Caco-2 (cell line): Measurements from ENCODE around the gene ARL4A. TPM values are rescaled to one million over a fixed set of nuclear protein-coding genes. Genes with fewer than 3 reads are reported as not detected.

Source experiments
- BruUV-seq: library from RNA; stranded (reverse); fragments of 400-500 nt; replicated peaks from 2 replicates; lab custom pipeline; 2021; lab: Mats Ljungman, UMichigan
- CTCF ChIA-PET: fragments of 300-600 bp; sonication (Branson Sonifier 250); formaldehyde crosslinking; loops from one replicate; lab custom pipeline; 2022; ENCODE audit warnings: antibody characterized with exemption; lab: Charles Lee
- POLR2A ChIA-PET: fragments of 300-600 bp; sonication (Branson Sonifier 250); formaldehyde crosslinking; loops from one replicate; lab custom pipeline; 2022; ENCODE audit warnings: antibody characterized with exemption; lab: Charles Lee
- DNase-seq, 2 experiments: peaks; one replicate each; pipeline versions ENCODE4 v3.0.0 to v3.0.0-alpha.2; 2020 to 2022
- H3K27me3 ChIP-seq: replicated peaks from 2 replicates; pipeline ENCODE4 v1.6.0; 2011; ENCODE audit warnings: low read length; ENCODE audit not compliant: control insufficient read depth, insufficient read depth
- H3K36me3 ChIP-seq: 2 replicates; pipeline ENCODE4 v1.5.1; 2011; ENCODE audit warnings: low read length; ENCODE audit not compliant: control insufficient read depth, insufficient read depth
- H3K4me1 ChIP-seq: fragments of 250-450 bp; sonication (Bioruptor Pico); 2 replicates; pipeline ENCODE4 v1.5.1; 2020; ENCODE audit warnings: mild to moderate bottlenecking
- H3K4me3 ChIP-seq: 2 replicates; pipeline ENCODE4 v1.5.1; 2011; ENCODE audit warnings: low read depth, mild to moderate bottlenecking, control low read depth, low read length
- H3K9me3 ChIP-seq: fragments of 250-450 bp; sonication (Bioruptor Pico); 2 replicates; pipeline ENCODE4 v1.5.1; 2020; ENCODE audit warnings: mild to moderate bottlenecking, moderate library complexity
- H3K27ac Mint-ChIP-seq: one replicate; pipeline ENCODE4 v1.8.0; 2022; ENCODE audit warnings: mixed read lengths; ENCODE audit not compliant: unreplicated experiment
- H3K27me3 Mint-ChIP-seq: one replicate; pipeline ENCODE4 v1.8.0; 2022; ENCODE audit warnings: mixed read lengths; ENCODE audit not compliant: insufficient read depth, unreplicated experiment
- H3K36me3 Mint-ChIP-seq: one replicate; pipeline ENCODE4 v1.8.0; 2022; ENCODE audit warnings: mild to moderate bottlenecking, mixed read lengths; ENCODE audit not compliant: insufficient read depth, unreplicated experiment
- H3K4me1 Mint-ChIP-seq: one replicate; pipeline ENCODE4 v1.8.0; 2022; ENCODE audit warnings: low read depth, mixed read lengths; ENCODE audit not compliant: unreplicated experiment
- H3K4me3 Mint-ChIP-seq: one replicate; pipeline ENCODE4 v1.8.0; 2022; ENCODE audit warnings: mild to moderate bottlenecking, moderate library complexity, mixed read lengths; ENCODE audit not compliant: unreplicated experiment
- H3K9me3 Mint-ChIP-seq: one replicate; pipeline ENCODE4 v1.8.0; 2022; ENCODE audit warnings: mixed read lengths; ENCODE audit not compliant: unreplicated experiment
- CTCF ChIP-seq, 2 experiments: fragments of 200-600 bp in 1 of 2; IDR thresholded peaks; 1 replicate in 1 of 2; 2 replicates in 1 of 2; pipeline versions ENCODE4 v1.5.1 to v1.8.0; 2011 to 2022; ENCODE audit warnings: antibody characterized with exemption in 1 of 2, control low read depth in 1 of 2, inconsistent platforms in 1 of 2, low read depth in 1 of 2, low read length in 1 of 2, mild to moderate bottlenecking in 1 of 2, moderate library complexity in 1 of 2; ENCODE audit not compliant: insufficient read depth in 1 of 2, severe bottlenecking in 1 of 2, unreplicated experiment in 1 of 2
- intact Hi-C: fragments of 100-400 bp; cut with micrococcal nuclease; formaldehyde crosslinking; loops from one replicate; pipeline ENCODE4 v1.10.0; 2022; ENCODE audit not compliant: unreplicated experiment
- total RNA-seq: library from RNA; stranded (reverse); gene quantifications from 2 replicates; pipeline ENCODE4 v1.2.3, GENCODE V29; 2022

ARL4A gene
- total RNA-seq, 1 experiment from 2014 or later: 40.6 TPM

GRCh38 chr7:12716134-12716681 lies 28.8 kb downstream of the ARL4A start:
- ChIA-PET CTCF (interaction anchor here (1.2 to 1.3 kb wide), 2 partner anchors 10 to 29 kb away, joined by 5 to 15 read pairs; partner anchors contain the start of gene ARL4A), POLR2A (interaction anchor here (0.6 to 1.1 kb wide), 2 partner anchors 29 to 69 kb away, joined by 3 to 9 read pairs; partner anchors contain the start of gene ARL4A)
- TF ChIP-seq CTCF (IDR thresholded peaks at IDR 0.05; ENCODE audit: insufficient read depth in 1 of 2, low read depth in 1 of 2, low read length in 1 of 2, severe bottlenecking in 1 of 2, unreplicated experiment in 1 of 2): no peak
- peak overlapping the region; percentile 81 for H3K27ac Mint-ChIP-seq
- Histone ChIP-seq H3K4me1 (peaks cover 12% of the 10 kb centered on the region), H3K9me3 (no peaks in the 10 kb centered on the region), H3K4me3 (no peak overlapping the region), H3K36me3 (no peaks in the 10 kb centered on the region), H3K27me3 (no peaks in the 10 kb centered on the region)
- H3K4me1 Mint-ChIP-seq: peaks cover 20% of the 10 kb centered on the region
- H3K9me3 Mint-ChIP-seq: no peaks in the 10 kb centered on the region
- DNase-seq: no peak
- BruUV-seq: no TSS peak
- no peaks in the 10 kb centered on the region for H3K36me3 Mint-ChIP-seq
- H3K27me3 Mint-ChIP-seq: no peaks in the 10 kb centered on the region
- intact Hi-C loops: no loop called here
- H3K4me3 Mint-ChIP-seq: no peak overlapping the region

- ChIA-PET CTCF (no interaction called here), POLR2A (no interaction called here)
- intact Hi-C loops: no loop called here
- Mint-ChIP-seq H3K27me3 (no peaks in the 10 kb centered on the region), H3K9me3 (no peaks in the 10 kb centered on the region), H3K36me3 (no peaks in the 10 kb centered on the region), H3K4me3 (no peak overlapping the region), H3K4me1 (peaks cover 20% of the 10 kb centered on the region), H3K27ac (no peak overlapping the region)
- Histone ChIP-seq H3K4me3 (no peak overlapping the region), H3K9me3 (no peaks in the 10 kb centered on the region), H3K27me3 (no peaks in the 10 kb centered on the region), H3K36me3 (no peaks in the 10 kb centered on the region), H3K4me1 (peaks cover 12% of the 10 kb centered on the region)
- DNase-seq: no peak
- TF ChIP-seq CTCF (IDR thresholded peaks at IDR 0.05; ENCODE audit: insufficient read depth in 1 of 2, low read depth in 1 of 2, low read length in 1 of 2, severe bottlenecking in 1 of 2, unreplicated experiment in 1 of 2): no peak
- no TSS peak for BruUV-seq
These were observed 29.3 kb downstream of the ARL4A start for GRCh38 chr7:12716722-12717121.

DNA sequence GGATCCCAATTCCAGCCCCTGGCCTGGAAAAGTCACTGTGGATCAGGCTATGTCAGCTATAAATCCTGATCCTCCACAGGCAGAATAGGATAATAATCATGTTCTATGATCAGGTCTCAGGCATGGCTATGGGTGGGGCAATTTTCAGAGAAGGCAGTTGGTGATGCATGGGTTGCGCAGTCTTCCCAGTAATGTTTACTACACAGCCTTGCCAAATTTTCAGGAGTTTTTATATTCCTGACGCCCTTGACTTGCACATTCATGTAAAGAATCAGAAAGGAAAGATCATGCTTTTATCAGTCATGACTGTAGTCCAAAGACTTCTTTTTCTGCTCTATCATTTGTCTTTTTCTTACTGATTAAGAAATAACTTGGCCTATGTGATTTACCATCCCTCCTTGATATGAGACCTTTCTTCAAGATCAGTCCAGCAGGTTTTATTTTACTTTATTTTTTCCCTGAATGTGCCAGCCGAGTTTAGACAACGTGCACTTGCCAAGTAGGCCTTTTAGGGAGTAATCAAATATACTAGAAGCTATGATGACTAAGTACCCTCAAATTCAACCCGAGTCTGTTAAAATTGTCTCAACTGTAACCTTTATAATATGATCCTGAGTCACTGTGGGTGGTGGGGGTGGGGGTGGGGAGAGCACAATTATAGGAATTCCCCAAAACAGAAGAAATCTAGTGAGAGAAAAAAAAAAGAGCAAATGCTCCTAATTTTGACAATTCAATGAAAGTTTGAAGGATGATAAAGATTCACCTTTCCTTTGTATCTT lies 31.9 kb downstream of the ARL4A start:
- Histone ChIP-seq H3K9me3 (no peaks in the 10 kb centered on the region), H3K4me3 (no peak overlapping the region), H3K27me3 (no peaks in the 10 kb centered on the region), H3K36me3 (no peaks in the 10 kb centered on the region), H3K4me1 (peaks cover 11% of the 10 kb centered on the region; the same call in 1 of the 2 replicates)
- ChIA-PET CTCF (no interaction called here), POLR2A (no interaction called here)
- no peaks in the 10 kb centered on the region for H3K27me3 Mint-ChIP-seq
- no peak for TF ChIP-seq CTCF (IDR thresholded peaks at IDR 0.05; ENCODE audit: insufficient read depth in 1 of 2, low read depth in 1 of 2, low read length in 1 of 2, severe bottlenecking in 1 of 2, unreplicated experiment in 1 of 2)
- no peak overlapping the region for H3K27ac Mint-ChIP-seq
- intact Hi-C loops: no loop called here
- no peaks in the 10 kb centered on the region for H3K9me3 Mint-ChIP-seq
- no peaks in the 10 kb centered on the region for H3K36me3 Mint-ChIP-seq
- H3K4me1 Mint-ChIP-seq: peaks cover 22% of the 10 kb centered on the region
- no peak for DNase-seq
- no peak overlapping the region for H3K4me3 Mint-ChIP-seq
- no TSS peak for BruUV-seq
